IMR-90 (cell line): ENCODE results near the gene STRA8. TPM values are rescaled to one million over a fixed set of nuclear protein-coding genes. Genes with fewer than 3 reads are reported as not detected.

Experiments
- ATAC-seq: fragments of 200-7000 bp; cut with Tn5 transposase; 2 replicates; pipeline ENCODE4 v1.9.1; 2020; ENCODE audit warnings: low read depth, mild to moderate bottlenecking, moderate library complexity
- BruUV-seq: library from RNA; stranded (reverse); fragments of 400-500 nt; replicated peaks from 2 replicates; lab custom pipeline; 2021; lab: Mats Ljungman, UMichigan
- CTCF ChIA-PET: fragments of 300-600 bp; formaldehyde crosslinking; extraction: SDS; loops from one replicate; lab custom pipeline; 2021; ENCODE audit warnings: antibody characterized with exemption; lab: Yijun Ruan, JAX
- POLR2A ChIA-PET: fragments of 300-600 bp; sonication (Branson Sonifier 250); formaldehyde crosslinking; loops from one replicate; lab custom pipeline; 2022; ENCODE audit warnings: antibody characterized with exemption; ENCODE audit not compliant: unreplicated experiment; lab: Charles Lee
- DNase-seq: peaks from one replicate; pipeline ENCODE4 v3.0.0; 2013
- H2AFZ ChIP-seq: replicated peaks from 2 replicates; pipeline ENCODE3; 2013; ENCODE audit warnings: low read length, mild to moderate bottlenecking; ENCODE audit not compliant: poor library complexity
- H2AK5ac ChIP-seq: 2 replicates; pipeline ENCODE4 v1.6.1; 2013; ENCODE audit warnings: low read depth, low read length, inconsistent platforms
- H2AK9ac ChIP-seq: replicated peaks from 2 replicates; pipeline ENCODE3; 2013; ENCODE audit warnings: mild to moderate bottlenecking, low read depth, low read length, moderate library complexity; ENCODE audit not compliant: poor library complexity
- H2BK120ac ChIP-seq: 2 replicates; pipeline ENCODE4 v1.6.1; 2013; ENCODE audit warnings: low read depth, low read length, inconsistent platforms
- H2BK15ac ChIP-seq: 3 replicates; pipeline ENCODE4 v1.6.1; 2013; ENCODE audit warnings: low read depth, low read length, inconsistent platforms
- H2BK20ac ChIP-seq: 2 replicates; pipeline ENCODE4 v1.6.1; 2013; ENCODE audit warnings: low read depth, mild to moderate bottlenecking, inconsistent platforms, low read length, moderate library complexity
- H2BK5ac ChIP-seq: 2 replicates; pipeline ENCODE4 v1.6.1; 2013; ENCODE audit warnings: mild to moderate bottlenecking, low read depth, low read length, inconsistent platforms; ENCODE audit not compliant: poor library complexity, severe bottlenecking
- H3K14ac ChIP-seq: replicated peaks from 2 replicates; pipeline ENCODE4 v1.6.1; 2013; ENCODE audit warnings: low read depth, low read length, inconsistent platforms
- H3K18ac ChIP-seq: 2 replicates; pipeline ENCODE4 v1.6.1; 2013; ENCODE audit warnings: low read depth, low read length, control low read depth
- H3K23ac ChIP-seq: 2 replicates; pipeline ENCODE4 v1.6.1; 2013; ENCODE audit warnings: low read depth, low read length, inconsistent platforms
- H3K27ac ChIP-seq: 2 replicates; pipeline ENCODE4 v1.5.1; 2013; ENCODE audit warnings: mild to moderate bottlenecking, control low read depth, low read length; ENCODE audit not compliant: insufficient read depth
- H3K27me3 ChIP-seq: 2 replicates; pipeline ENCODE4 v1.6.1; 2013; ENCODE audit warnings: low read length; ENCODE audit not compliant: control insufficient read depth, insufficient read depth
- H3K36me3 ChIP-seq: 2 replicates; pipeline ENCODE4 v1.6.1; 2013; ENCODE audit warnings: low read length, mixed read lengths; ENCODE audit not compliant: control insufficient read depth, insufficient read depth
- H3K4ac ChIP-seq: 2 replicates; pipeline ENCODE4 v1.6.1; 2013; ENCODE audit warnings: low read depth, low read length, inconsistent platforms
- H3K4me1 ChIP-seq: 2 replicates; pipeline ENCODE4 v1.6.1; 2013; ENCODE audit warnings: low read length, mixed read lengths; ENCODE audit not compliant: control insufficient read depth, insufficient read depth
- H3K4me2 ChIP-seq: 2 replicates; pipeline ENCODE4 v1.6.1; 2013; ENCODE audit warnings: low read depth, mild to moderate bottlenecking, control low read depth, low read length, moderate library complexity
- H3K4me3 ChIP-seq: 2 replicates; pipeline ENCODE4 v1.5.1; 2013; ENCODE audit warnings: low read depth, mild to moderate bottlenecking, control low read depth, low read length, moderate library complexity; ENCODE audit not compliant: insufficient read depth
- H3K56ac ChIP-seq: 2 replicates; pipeline ENCODE4 v1.6.1; 2013; ENCODE audit warnings: low read length, inconsistent platforms; ENCODE audit not compliant: insufficient read depth; ENCODE audit errors: extremely low read depth
- H3K79me1 ChIP-seq, 2 experiments: 2 replicates each; pipeline ENCODE4 v1.6.1; 2013; ENCODE audit warnings: low read length in 2 of 2, inconsistent platforms in 1 of 2, low read depth in 1 of 2
- H3K9ac ChIP-seq: 2 replicates; pipeline ENCODE4 v1.6.1; 2013; ENCODE audit warnings: low read depth, low read length, control low read depth
- H3K9me1 ChIP-seq: 2 replicates; pipeline ENCODE4 v1.6.1; 2013; ENCODE audit warnings: low read length, inconsistent platforms; ENCODE audit not compliant: insufficient read depth
- H3K9me3 ChIP-seq: 2 replicates; pipeline ENCODE4 v1.6.1; 2013; ENCODE audit warnings: low read length; ENCODE audit not compliant: control insufficient read depth, insufficient read depth
- H4K20me1 ChIP-seq: 2 replicates; pipeline ENCODE4 v1.6.1; 2013; ENCODE audit warnings: low read length, inconsistent platforms; ENCODE audit not compliant: insufficient read depth
- H4K5ac ChIP-seq: 2 replicates; pipeline ENCODE4 v1.6.1; 2013; ENCODE audit warnings: mild to moderate bottlenecking, low read depth, low read length, control low read depth
- H4K8ac ChIP-seq, 2 experiments: 2 replicates each; pipeline ENCODE4 v1.6.1; 2013; ENCODE audit warnings: low read depth in 2 of 2, low read length in 2 of 2, control low read depth in 1 of 2, inconsistent platforms in 1 of 2
- H4K91ac ChIP-seq: 2 replicates; pipeline ENCODE4 v1.6.1; 2013; ENCODE audit warnings: low read depth, low read length, inconsistent platforms; ENCODE audit not compliant: insufficient read depth
- CHD1 ChIP-seq: IDR thresholded peaks from 2 replicates; pipeline ENCODE4 v1.6.1; 2012; ENCODE audit warnings: low read depth, low read length, improper control_type of control experiment
- CTCF ChIP-seq: conservative IDR thresholded peaks from 2 replicates; pipeline ENCODE4 v1.5.1; 2012; ENCODE audit warnings: mild to moderate bottlenecking, low read depth, low read length, improper control_type of control experiment
- FOS ChIP-seq: fragments of 150-350 bp; IDR thresholded peaks from 2 replicates; pipeline ENCODE4 v1.6.1; 2016; ENCODE audit warnings: low read depth, low read length
- MAFK ChIP-seq: IDR thresholded peaks from 2 replicates; pipeline ENCODE4 v1.6.1; 2012; ENCODE audit warnings: low read depth, low read length, improper control_type of control experiment
- MAZ ChIP-seq: IDR thresholded peaks from 2 replicates; pipeline ENCODE4 v1.6.1; 2012; ENCODE audit warnings: low read depth, mild to moderate bottlenecking, low read length, improper control_type of control experiment, moderate library complexity, borderline replicate concordance
- RFX5 ChIP-seq: IDR thresholded peaks from 2 replicates; pipeline ENCODE4 v1.8.0; 2012; ENCODE audit warnings: low read depth, mild to moderate bottlenecking, low read length, moderate library complexity
- WGBS, 2 experiments: methylation state at CpG; one replicate each; pipeline versions ENCODE4 v1.1.5 to v1.1.7; 2013; ENCODE audit warnings: missing lambda C conversion rate in 2 of 2; ENCODE audit not compliant: insufficient read length in 1 of 2; ENCODE audit errors: extremely low coverage in 2 of 2; 5-methylcytosine and 5-hydroxymethylcytosine counted together
- dilution Hi-C: fragments of 300-500 bp; cut with HindIII; formaldehyde crosslinking; loops from one replicate; pipeline ENCODE4 v1.14.3; 2018; ENCODE audit warnings: low sequenced_read_pairs; ENCODE audit not compliant: unreplicated experiment
- in situ Hi-C: fragments of 300-500 bp; cut with MboI; formaldehyde crosslinking; loops from 3 replicates; pipeline ENCODE4 v1.14.3; 2019; ENCODE audit warnings: low sequenced_read_pairs, inconsistent platforms, mixed read lengths
- intact Hi-C: fragments of 100-400 bp; cut with micrococcal nuclease; formaldehyde crosslinking; loops from 2 replicates; pipeline ENCODE4 v1.10.0; 2022
- polyA plus RNA-seq, 3 experiments: library from polyadenylated mRNA; depleted of rRNA; stranded (reverse); fragments of >200 nt; gene quantifications; 2 replicates each; pipeline ENCODE4 v1.2.3, GENCODE V29; 2012; ENCODE audit warnings: low replicate concordance in 1 of 3
- total RNA-seq: library from RNA; depleted of rRNA; stranded (reverse); fragments of >200 nt; gene quantifications from 2 replicates; pipeline ENCODE4 v1.2.3, GENCODE V29; 2012
- TF ChIP-seq, protein P1 (sequence below): fragments of 150-350 bp; IDR thresholded peaks from 2 replicates; pipeline ENCODE4 v1.6.1; 2017; ENCODE audit warnings: mild to moderate bottlenecking, antibody characterized with exemption, low read length, low read depth
- TF ChIP-seq, protein P2 (sequence below): fragments of 150-350 bp; IDR thresholded peaks from 2 replicates; pipeline ENCODE4 v1.6.1; 2016; ENCODE audit warnings: low read depth, mild to moderate bottlenecking, low read length, moderate library complexity, borderline replicate concordance

Gene STRA8
- total and polyA plus RNA-seq, 2 of the 4 experiments (the other 2 are of a cell fraction): not detected

DNA sequence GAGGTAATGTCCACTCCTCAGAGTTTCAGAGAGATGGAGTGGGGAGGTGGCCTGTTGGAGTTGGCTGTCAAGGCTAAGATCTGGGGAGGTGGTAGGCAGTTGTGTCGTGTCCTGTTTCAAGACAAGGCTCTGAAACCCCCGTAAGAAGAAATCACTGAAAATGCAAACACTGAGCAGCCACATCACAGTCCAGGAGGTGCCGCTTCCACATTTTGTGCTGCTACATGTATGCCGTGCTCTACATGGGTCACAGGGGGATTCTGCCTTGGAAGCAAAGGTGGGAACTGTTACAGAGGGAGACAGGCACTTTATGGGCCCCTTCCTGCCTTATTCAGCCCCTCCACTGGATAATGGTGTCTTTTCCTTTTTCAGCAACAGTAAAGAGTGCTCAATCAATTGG, 34.2 kb upstream of the STRA8 start:
- H3K4me3 ChIP-seq: no peak overlapping the region
- no peak overlapping the region for H3K23ac ChIP-seq
- no CpG with 5 or more reads among the region's 4 CpGs for WGBS, 2 experiments
- no peaks in the 10 kb centered on the region for H3K27me3 ChIP-seq
- no peak overlapping the region for H2AFZ ChIP-seq
- H3K9me3 ChIP-seq: no peaks in the 10 kb centered on the region
- no peak overlapping the region for H3K27ac ChIP-seq
- CTCF ChIA-PET: no interaction called here
- no peak overlapping the region for H2AK5ac ChIP-seq
- H2AK9ac ChIP-seq: no peak overlapping the region
- no peak overlapping the region for H4K8ac ChIP-seq
- no peaks in the 10 kb centered on the region for H4K20me1 ChIP-seq
- no peak overlapping the region for H2BK20ac ChIP-seq
- no peak overlapping the region for H4K91ac ChIP-seq
- peaks cover 4 to 12% of the 10 kb centered on the region in 2 experiments; a peak in 3 of 4 replicates for H3K79me1 ChIP-seq
- H3K4me2 ChIP-seq: no peak overlapping the region
- in situ Hi-C loops (no loop called here), dilution Hi-C loops (no loop called here), intact Hi-C loops (no loop called here)
- no TSS peak for BruUV-seq
- H3K36me3 ChIP-seq: peaks cover 15% of the 10 kb centered on the region
- TF ChIP-seq CHD1: no peak
- no peak for TF ChIP-seq CTCF
- no peak for TF ChIP-seq RFX5
- no peak for TF ChIP-seq FOS
- TF ChIP-seq, protein P1, sequence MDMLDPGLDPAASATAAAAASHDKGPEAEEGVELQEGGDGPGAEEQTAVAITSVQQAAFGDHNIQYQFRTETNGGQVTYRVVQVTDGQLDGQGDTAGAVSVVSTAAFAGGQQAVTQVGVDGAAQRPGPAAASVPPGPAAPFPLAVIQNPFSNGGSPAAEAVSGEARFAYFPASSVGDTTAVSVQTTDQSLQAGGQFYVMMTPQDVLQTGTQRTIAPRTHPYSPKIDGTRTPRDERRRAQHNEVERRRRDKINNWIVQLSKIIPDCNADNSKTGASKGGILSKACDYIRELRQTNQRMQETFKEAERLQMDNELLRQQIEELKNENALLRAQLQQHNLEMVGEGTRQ: no peak
- TF ChIP-seq MAZ: no peak
- no peak for TF ChIP-seq MAFK
- TF ChIP-seq, protein P2, sequence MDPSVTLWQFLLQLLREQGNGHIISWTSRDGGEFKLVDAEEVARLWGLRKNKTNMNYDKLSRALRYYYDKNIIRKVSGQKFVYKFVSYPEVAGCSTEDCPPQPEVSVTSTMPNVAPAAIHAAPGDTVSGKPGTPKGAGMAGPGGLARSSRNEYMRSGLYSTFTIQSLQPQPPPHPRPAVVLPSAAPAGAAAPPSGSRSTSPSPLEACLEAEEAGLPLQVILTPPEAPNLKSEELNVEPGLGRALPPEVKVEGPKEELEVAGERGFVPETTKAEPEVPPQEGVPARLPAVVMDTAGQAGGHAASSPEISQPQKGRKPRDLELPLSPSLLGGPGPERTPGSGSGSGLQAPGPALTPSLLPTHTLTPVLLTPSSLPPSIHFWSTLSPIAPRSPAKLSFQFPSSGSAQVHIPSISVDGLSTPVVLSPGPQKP: no peak
- H3K9me1 ChIP-seq: peaks cover 9% of the 10 kb centered on the region
- no peak overlapping the region for H3K56ac ChIP-seq
- peaks cover 8% of the 10 kb centered on the region for H3K4me1 ChIP-seq
- H2BK120ac ChIP-seq: no peak overlapping the region
- H3K14ac ChIP-seq: no peak overlapping the region
- H3K9ac ChIP-seq: no peak overlapping the region
- H2BK5ac ChIP-seq: no peak overlapping the region
- no peak overlapping the region for H3K18ac ChIP-seq
- H3K4ac ChIP-seq: no peak overlapping the region
- no peak overlapping the region for H4K5ac ChIP-seq
- ATAC-seq (no peak), DNase-seq (no peak)
- H2BK15ac ChIP-seq: no peak overlapping the region
- POLR2A ChIA-PET: no interaction called here
